NCI-H187 treated with DMSO at 0.1 percent for 48 hours (cell line): ENCODE results near the gene PEDS1.
"Not testable (repeated sequence)": the region's sequence is repeated elsewhere in the genome, so short reads cannot be mapped to it uniquely, and the experiment has no call there.

Experiments
- DNase-seq: peaks from one replicate; lab custom pipeline; 2025; lab: John Stamatoyannopoulos, UW

The PEDS1 gene

DNA sequence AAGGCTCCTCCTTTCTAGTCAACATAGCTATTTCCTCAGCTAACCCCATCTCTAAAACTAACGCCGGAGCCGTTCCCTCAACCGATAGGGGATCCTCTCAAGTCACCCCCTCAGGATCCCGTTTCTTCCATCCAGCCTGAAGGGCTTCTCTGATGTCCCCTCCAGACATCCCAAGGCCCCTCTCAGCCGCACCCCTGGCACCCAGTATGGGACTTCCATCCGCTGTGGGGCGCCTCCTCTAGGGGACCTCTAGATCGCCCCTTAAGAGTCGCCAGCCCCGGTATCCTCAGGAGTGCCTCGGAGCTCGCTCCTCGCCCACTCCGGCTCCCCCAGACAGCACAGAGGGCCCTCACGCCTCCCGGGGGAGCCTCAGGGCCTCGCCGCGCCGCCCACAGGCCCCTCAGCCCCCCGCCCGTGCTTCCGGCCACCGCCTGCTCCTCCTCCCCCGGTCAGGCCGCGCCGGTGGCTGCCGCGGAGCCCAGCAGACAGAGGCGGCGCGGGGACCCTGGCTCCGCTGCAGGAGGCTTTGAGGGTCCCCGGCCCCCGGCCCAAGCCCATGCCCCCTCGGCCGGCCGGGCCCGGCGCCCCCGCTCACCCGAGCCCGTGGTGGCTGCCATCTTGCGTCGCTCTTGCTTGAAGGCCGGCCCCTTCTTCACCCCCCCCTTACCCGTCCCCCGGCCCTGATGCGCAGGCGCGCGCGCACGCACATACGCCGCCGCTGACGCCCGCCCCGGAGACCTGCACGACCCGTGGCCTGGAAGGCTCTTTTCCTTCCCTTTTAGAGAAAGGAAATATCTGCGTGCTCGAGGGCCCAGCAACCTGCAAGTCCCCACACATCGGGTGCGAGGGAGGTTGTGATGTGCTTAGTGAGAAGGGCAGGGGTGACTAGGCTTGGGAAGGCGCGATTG lies 40.8 kb downstream of the PEDS1 start, which contains the start of gene UBE2V1:
TSS of gene UBE2V1 (minus strand) at position 639 of the 908 bp plus-strand sequence. CDS start at position 617, 22 bp downstream.
- no peak for DNase-seq

DNA sequence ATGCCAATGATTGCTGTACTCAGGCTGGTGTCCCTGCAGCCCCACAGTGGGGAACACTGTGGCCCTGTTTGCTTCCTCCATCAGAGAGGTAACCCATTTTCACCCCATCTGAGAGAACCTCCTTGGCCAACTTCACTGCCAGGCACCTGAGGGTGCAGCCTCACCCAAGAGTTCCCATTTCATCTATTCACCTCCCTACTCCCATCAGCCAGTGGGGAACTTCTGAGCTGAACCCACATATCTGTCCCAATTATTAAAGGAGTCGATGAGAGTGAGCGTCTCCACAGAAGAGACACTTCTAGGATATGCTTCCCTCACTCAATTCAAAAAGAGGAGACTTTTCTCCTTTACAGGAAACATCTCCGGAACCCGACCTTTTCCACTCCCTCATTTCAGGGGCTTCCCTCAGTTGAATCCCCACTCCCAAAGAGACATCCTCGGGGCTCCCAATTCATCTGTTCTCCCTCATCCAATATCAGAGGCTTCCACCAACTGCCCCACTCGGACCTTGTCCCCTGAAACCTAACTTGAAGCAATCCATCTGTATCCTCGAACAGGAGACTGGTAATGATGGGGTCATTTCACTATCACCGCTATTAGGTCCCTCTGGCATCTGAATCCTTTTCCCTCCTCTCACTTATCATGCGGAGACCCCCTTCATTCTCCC lies 41.6 kb downstream of the PEDS1 start:
- no peak for DNase-seq

DNA sequence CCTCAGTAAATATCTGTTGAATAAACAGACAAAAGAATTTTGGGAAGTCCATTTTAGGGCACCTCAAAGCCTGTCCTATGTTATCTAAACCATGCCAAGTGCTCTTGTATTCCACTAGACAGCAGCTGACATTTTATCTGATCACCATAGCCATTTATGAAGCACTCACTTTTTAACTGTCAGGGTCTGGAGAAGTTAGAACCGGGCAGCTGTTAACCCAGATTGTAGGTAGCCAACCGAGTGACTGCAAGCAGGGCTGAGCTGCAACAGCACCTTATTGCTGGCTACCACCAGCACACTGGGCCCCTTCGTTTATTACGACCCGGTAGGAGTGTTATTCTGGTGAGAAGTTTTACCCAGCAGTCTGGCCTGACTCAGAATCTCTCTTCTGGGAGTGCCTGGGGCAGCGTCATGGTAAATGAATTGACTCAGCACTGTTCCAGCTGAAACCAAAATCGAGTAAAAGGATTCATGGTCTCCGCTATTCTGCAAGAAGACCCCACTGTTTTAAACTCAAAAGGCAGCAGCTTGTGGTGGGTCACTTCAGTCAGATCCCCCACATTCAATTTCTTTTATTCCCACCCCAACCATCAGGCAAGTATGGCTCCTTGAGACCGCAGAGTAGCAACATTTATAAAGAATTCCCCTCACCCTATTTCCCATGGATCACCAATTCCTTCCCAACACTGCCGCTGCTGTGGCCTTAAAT lies 42.2 kb downstream of the PEDS1 start:
- DNase-seq = no peak

DNA sequence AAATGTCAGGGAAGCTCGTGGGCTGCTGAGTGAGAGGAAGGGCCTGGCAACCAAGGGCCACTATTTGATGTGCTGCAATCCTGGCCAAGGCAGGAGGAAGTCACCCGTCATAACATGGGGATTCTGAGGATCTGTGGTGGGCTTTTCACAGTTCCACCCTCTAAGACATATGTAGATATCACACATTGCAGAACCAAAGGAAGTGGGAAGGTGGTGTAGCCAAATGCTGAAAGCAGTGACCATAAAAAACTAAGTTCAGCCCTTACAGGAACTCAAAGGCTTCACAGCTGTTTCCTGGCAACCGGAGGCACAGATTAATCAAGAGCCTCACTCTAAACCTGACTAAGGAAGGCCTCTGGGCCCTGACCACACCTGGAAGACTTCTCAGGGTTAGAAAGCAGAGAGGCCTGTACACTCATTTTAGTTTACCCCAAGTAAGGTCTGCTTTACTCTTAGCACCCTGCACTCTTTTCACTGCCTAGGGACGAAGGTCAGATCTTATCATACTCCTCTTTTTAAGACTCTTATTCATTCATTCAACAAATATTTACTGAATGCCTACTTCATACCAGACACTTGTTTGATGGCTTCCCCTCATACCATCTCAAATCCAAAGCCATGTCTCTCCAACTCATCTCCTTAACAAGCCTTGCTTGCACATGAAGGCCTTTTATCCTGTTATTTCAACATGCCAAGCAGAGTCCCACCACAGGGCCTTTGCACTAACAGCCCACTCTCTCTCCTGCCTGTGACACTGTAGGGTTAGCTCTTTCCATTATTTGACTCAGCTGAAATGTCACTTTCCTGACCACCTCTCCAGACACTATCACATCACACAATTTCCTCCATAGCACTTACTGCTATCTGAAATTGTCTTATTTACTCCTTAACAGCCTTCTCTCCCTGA lies 43.1 kb downstream of the PEDS1 start:
- DNase-seq = no peak

- no peak for DNase-seq
These were observed 44.8 kb downstream of the PEDS1 start for GRCh38 chr20:50108556-50109235.

GRCh38 chr20:50107796-50108331 lies 45.7 kb downstream of the PEDS1 start:
- no peak for DNase-seq

- no peak for DNase-seq
These were observed 46.4 kb downstream of the PEDS1 start for GRCh38 chr20:50107086-50107660.

- not testable (repeated sequence) for DNase-seq
These were observed 46.9 kb downstream of the PEDS1 start for GRCh38 chr20:50106669-50107068.
